Ovary (tissue), 3 donors: ENCODE measurements around the gene CAB39L.

Source experiments
- POLR2A ChIP-seq: fragments of 450-650 bp; IDR thresholded peaks from one replicate; pipeline ENCODE4 v1.6.1; 2017; ENCODE audit warnings: antibody characterized with exemption, mild to moderate bottlenecking, moderate library complexity
- TF ChIP-seq, protein P1 (sequence below), 3 donors: fragments of 450-650 bp in 2 of 3; fragments of 200-600 bp in 1 of 3; IDR thresholded peaks; one replicate each; pipeline versions ENCODE4 v1.5.1 to v1.8.0; 2016 to 2022; ENCODE audit warnings: antibody characterized with exemption in 3 of 3, mild to moderate bottlenecking in 1 of 3
- donor health status: DM: no; HTN: no; CAD: no.

DNA sequence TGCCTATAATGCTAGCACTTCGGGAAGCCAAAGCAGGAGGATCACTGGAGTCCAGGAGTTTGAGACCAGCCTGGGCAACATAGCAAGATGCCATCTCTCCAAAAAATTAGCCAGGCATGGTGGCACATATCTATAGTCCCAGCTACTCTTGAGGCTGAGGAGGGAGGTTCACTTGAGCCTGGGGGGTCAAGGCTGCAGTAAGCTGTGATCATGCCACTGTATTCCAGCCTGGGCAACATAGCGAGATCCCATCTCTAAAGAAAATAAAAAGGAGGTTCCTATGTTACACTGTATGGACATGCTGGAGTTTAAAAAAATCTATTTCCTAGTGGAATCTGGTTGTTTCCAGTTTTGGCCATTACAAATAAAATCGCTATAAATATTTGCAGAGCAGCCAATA, 2.6 kb downstream of the CAB39L start:
- TF ChIP-seq, protein P1, sequence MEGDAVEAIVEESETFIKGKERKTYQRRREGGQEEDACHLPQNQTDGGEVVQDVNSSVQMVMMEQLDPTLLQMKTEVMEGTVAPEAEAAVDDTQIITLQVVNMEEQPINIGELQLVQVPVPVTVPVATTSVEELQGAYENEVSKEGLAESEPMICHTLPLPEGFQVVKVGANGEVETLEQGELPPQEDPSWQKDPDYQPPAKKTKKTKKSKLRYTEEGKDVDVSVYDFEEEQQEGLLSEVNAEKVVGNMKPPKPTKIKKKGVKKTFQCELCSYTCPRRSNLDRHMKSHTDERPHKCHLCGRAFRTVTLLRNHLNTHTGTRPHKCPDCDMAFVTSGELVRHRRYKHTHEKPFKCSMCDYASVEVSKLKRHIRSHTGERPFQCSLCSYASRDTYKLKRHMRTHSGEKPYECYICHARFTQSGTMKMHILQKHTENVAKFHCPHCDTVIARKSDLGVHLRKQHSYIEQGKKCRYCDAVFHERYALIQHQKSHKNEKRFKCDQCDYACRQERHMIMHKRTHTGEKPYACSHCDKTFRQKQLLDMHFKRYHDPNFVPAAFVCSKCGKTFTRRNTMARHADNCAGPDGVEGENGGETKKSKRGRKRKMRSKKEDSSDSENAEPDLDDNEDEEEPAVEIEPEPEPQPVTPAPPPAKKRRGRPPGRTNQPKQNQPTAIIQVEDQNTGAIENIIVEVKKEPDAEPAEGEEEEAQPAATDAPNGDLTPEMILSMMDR (IDR thresholded peaks at IDR 0.05): no peak
- TF ChIP-seq POLR2A: no peak
